RWPE2 (cell line): ENCODE results near the gene C20orf141.

ENCODE experiments used
- ATAC-seq: fragments of 200-7000 bp; cut with Tn5 transposase; 3 replicates; pipeline ENCODE4 v1.9.1; 2021; ENCODE audit warnings: low read depth
- DNase-seq: peaks from one replicate; pipeline ENCODE4 v3.0.0-alpha.2; 2020; ENCODE audit warnings: low spot score
- H3K27ac ChIP-seq: fragments of 450-650 bp; 2 replicates; pipeline ENCODE4 v1.5.1; 2017; ENCODE audit warnings: mild to moderate bottlenecking; ENCODE audit not compliant: poor library complexity, severe bottlenecking
- H3K27me3 ChIP-seq: fragments of 250-450 bp; sonication (Bioruptor Pico); 2 replicates; pipeline ENCODE4 v1.5.1; 2021; ENCODE audit warnings: mild to moderate bottlenecking, moderate library complexity; ENCODE audit not compliant: insufficient read depth, poor library complexity, severe bottlenecking
- H3K36me3 ChIP-seq: fragments of 250-450 bp; sonication (Bioruptor Pico); 2 replicates; pipeline ENCODE4 v1.5.1; 2020; ENCODE audit warnings: low read depth, mild to moderate bottlenecking, moderate library complexity
- H3K4me1 ChIP-seq: fragments of 250-450 bp; sonication (Bioruptor Pico); 2 replicates; pipeline ENCODE4 v1.5.1; 2021; ENCODE audit warnings: mild to moderate bottlenecking, moderate library complexity; ENCODE audit not compliant: insufficient read depth, poor library complexity, severe bottlenecking
- H3K4me3 ChIP-seq: fragments of 250-450 bp; sonication (Bioruptor Pico); 2 replicates; pipeline ENCODE4 v1.5.1; 2021; ENCODE audit warnings: mild to moderate bottlenecking, moderate library complexity; ENCODE audit not compliant: severe bottlenecking
- H3K9me3 ChIP-seq: fragments of 250-450 bp; sonication (Bioruptor Pico); 2 replicates; pipeline ENCODE4 v1.5.1; 2021; ENCODE audit warnings: mild to moderate bottlenecking, moderate library complexity; ENCODE audit not compliant: severe bottlenecking
- TF ChIP-seq, protein P1 (sequence below): fragments of 450-650 bp; IDR thresholded peaks from one replicate; pipeline ENCODE4 v1.5.1; 2017; ENCODE audit warnings: mild to moderate bottlenecking, moderate library complexity; ENCODE audit not compliant: poor library complexity, severe bottlenecking

C20orf141 gene

DNA sequence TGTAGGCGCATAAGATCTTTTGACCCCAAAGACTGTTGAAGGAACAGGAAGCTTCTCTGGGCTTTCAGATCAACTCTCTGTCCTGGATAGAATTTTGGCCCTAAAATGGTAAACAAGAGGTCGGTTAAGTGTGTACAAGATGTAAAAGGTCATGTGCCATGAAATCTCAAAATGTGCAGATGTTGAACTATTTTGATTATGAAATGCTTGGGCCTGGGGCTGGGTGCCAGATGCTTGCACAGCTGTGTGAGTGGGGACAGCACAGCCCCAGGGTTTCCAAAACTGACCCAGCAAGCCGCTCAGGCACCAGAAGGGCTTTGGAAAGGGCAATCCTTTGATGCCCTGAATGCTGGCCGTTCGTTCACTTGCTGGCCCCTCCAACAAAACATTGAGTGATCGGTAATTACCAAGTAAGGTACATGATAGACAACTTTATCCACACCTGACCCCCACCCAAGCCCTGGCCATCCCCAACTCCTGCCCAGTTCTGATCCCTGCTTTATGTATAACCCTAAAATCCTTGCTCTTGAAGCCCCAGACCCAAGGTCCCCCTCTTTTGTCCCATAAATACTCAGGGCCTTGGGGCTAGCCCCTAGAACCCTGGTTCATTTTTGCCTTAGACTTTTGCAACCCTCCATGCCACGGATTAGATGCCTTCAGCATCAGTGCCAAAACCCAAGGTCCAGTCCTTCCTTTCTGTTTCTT, 3.3 kb downstream of the C20orf141 start:
- ATAC-seq (no peak), DNase-seq (no peak)
- H3K36me3 ChIP-seq, result no peaks in the 10 kb centered on the region
- peaks cover 7% of the 10 kb centered on the region for H3K27me3 ChIP-seq
- peaks cover 13% of the 10 kb centered on the region for H3K4me1 ChIP-seq
- H3K27ac ChIP-seq, result no peak overlapping the region
- TF ChIP-seq, protein P1, sequence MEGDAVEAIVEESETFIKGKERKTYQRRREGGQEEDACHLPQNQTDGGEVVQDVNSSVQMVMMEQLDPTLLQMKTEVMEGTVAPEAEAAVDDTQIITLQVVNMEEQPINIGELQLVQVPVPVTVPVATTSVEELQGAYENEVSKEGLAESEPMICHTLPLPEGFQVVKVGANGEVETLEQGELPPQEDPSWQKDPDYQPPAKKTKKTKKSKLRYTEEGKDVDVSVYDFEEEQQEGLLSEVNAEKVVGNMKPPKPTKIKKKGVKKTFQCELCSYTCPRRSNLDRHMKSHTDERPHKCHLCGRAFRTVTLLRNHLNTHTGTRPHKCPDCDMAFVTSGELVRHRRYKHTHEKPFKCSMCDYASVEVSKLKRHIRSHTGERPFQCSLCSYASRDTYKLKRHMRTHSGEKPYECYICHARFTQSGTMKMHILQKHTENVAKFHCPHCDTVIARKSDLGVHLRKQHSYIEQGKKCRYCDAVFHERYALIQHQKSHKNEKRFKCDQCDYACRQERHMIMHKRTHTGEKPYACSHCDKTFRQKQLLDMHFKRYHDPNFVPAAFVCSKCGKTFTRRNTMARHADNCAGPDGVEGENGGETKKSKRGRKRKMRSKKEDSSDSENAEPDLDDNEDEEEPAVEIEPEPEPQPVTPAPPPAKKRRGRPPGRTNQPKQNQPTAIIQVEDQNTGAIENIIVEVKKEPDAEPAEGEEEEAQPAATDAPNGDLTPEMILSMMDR, result no peak
- H3K4me3 ChIP-seq, result no peak overlapping the region
- no peaks in the 10 kb centered on the region for H3K9me3 ChIP-seq

DNA sequence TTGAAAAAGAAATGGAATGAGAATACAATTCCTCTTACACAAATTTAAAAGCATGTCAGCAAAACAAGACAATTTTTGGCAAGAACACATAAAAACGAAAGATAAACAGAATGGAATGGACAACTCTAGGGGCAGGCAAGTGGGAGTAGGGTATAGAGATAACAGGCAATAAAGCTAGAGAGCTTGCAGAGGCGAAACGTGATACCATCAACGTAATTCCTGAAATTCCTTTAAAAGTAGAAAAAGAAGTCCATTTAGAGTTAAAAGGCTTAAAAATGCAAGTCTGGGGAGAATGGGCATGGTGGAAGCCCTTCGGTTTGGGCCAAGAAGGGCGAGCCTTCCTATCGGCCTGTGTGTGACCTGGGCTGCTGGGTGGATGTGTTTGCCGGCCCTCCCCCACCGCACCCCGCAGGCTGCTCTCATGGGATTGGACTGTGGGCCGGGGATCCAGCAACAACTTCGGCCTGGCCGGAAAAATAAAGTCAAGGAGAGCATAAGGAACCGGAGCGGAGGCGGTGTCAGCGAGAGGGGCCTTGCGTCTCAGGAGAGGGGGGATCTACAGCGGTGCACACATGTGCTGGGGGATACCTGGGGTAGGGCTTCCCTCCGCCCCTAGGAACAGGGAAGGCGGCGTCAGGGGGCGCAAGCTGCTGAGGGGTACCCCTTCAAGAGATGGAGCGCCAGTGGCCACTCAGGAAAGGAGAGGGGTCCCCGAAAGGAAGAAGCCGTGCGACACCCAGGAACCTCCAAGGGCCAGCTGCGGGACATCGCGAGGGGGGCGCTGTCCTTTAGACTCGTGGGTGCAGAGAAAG, 5.5 kb downstream of the C20orf141 start:
- Histone ChIP-seq H3K27ac (no peak overlapping the region), H3K4me3 (no peak overlapping the region), H3K36me3 (no peaks in the 10 kb centered on the region), H3K4me1 (no peaks in the 10 kb centered on the region), H3K27me3 (peaks cover 7% of the 10 kb centered on the region), H3K9me3 (no peaks in the 10 kb centered on the region)
- no peak for DNase-seq
- TF ChIP-seq, protein P1, result no peak
- ATAC-seq, result no peak

DNA sequence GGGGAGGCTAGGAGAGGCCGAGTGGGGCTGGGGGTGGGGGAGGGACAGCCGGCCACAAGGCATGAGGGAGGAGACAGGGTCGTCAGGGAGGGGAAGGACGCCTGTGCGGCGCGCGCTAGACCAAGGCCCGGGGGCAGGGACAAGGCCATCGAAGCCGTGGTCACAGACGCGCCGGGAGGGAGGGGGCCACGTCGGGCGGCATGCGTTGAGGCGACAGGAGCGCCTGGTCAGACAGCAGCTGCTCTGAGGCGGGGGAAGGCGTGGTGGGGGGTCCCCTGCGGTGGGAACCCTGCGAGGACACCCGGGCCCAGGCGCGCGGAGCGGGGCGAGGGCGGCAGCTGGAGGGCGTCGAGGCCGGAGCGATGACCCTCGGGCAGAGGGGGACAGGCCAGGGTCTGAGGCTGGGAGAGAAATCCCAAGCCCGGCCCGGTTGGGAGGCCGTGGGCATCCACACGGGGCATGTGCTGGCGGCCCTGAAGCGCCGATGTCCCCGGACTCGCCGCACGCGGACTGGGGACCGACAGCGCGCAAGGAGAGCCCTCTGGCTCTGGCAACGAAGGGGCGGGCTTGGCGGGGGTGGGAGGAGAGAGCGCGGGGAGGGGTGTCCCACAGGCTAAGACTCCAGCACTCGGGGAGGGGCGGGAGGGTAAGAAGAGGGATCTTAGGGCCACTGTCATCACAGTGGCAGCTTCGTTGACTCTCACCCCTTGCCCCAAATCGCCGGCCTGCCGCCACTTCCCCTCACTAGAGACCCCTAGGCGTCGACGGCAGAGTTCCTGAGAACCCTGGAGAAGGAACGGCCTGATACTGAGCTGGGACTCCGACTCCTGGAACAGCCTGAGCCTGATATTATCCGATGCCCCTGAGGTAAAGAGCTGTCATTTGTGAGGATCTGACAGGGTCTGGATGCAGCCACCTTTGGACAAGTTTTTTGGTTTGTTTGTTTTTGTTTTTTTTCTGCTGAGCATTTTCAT, 6.4 kb downstream of the C20orf141 start:
- H3K4me3 ChIP-seq, result no peak overlapping the region
- TF ChIP-seq, protein P1, result no peak
- 0 out of 3 replicates have a peak, but pooled peaks have one; percentile 24 for ATAC-seq
- no peak overlapping the region for H3K27ac ChIP-seq
- no peaks in the 10 kb centered on the region for H3K4me1 ChIP-seq
- DNase-seq, result no peak
- peaks cover 9% of the 10 kb centered on the region for H3K27me3 ChIP-seq
- H3K9me3 ChIP-seq, result no peaks in the 10 kb centered on the region
- no peaks in the 10 kb centered on the region for H3K36me3 ChIP-seq

DNA sequence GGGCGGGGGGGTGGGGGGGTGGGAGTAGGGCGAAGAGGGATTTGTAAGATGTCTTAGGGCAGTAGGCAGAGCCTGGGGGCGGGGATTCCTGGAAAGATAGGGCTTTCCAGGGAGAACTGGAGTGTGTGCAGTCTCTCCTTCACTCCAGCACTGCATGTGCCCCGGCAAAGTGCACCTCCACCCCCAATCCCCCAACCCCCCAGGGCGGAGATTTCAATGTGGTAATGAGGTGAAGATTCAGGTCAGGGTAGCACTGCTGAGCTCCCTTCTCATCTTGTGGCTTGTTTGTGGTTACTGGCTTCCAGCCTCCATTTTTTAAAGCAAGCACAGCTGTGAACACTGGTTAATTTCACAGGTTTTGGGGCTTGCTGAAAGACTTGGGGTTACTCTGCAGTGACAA, 7.3 kb downstream of the C20orf141 start:
- no peak overlapping the region for H3K27ac ChIP-seq
- H3K27me3 ChIP-seq, result peaks cover 15% of the 10 kb centered on the region
- H3K9me3 ChIP-seq, result no peaks in the 10 kb centered on the region
- ATAC-seq (peak; percentile 68), DNase-seq (no peak)
- H3K4me1 ChIP-seq, result no peaks in the 10 kb centered on the region
- peak overlapping the region; percentile 3 for H3K4me3 ChIP-seq
- TF ChIP-seq, protein P1, result no peak
- H3K36me3 ChIP-seq, result no peaks in the 10 kb centered on the region
